ENCODE measurements around the gene OVCA2. TPM values are rescaled to one million over a fixed set of nuclear protein-coding genes. Genes with fewer than 3 reads are reported as not detected.

OVCA2 gene
- total and polyA plus RNA-seq, 2 donors (not counting 3 experiments of a cell fraction or from before 2014, with no cell fraction given), result 41.3 to 84.2 TPM

DNA sequence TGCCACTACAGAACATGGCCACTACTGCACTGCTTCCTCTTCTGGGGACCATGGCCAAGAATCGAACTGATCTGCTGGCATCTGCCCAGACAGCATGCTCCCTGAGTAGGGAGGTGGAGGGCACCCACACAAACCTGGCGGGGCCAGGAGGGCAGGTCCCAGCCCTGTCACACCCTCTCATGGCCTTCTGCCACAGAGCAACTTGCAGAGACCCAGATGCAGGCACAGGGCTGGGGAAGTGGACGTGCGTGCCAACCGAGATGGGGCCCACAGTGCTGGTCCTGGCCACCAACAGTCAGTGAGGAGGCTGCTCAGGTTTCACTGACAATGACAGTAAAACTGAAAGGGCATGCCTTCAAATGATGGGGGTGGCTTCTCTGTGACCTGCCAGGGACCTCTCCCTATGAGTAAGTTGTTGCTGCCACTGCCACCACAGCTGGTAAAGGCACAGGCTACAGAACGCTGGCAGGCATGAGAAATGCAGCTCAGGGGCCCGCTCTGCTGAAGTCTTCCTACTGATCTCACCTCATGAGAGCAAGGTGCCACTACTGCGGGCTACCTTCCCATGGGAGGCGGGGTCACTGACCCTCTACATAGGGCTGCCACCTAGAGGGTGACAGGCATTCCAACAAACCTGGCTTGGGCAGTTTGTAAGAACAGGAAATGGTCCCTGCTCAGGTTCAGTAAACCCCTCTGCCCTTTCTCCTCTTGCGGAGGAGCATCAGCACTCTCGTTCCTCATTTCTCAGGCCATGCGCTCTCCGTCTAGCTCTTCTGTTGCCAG, 28.6 kb downstream of the OVCA2 start:
- Histone ChIP-seq H4K20me1 (replicated peaks; ENCODE audit: control insufficient read depth, extremely low read depth, insufficient read depth, low read length) (no peaks in the 10 kb centered on the region), H3K27me3 (ENCODE audit: control insufficient read depth in 2 of 2, insufficient read depth in 2 of 2, low read length in 2 of 2) (no peaks in the 10 kb centered on the region), H3K79me2 (ENCODE audit: control insufficient read depth, insufficient read depth, low read length) (peaks cover 3% of the 10 kb centered on the region), H3K9ac (replicated peaks; ENCODE audit: extremely low read depth, insufficient read depth, low read length) (peak overlapping the region; percentile 66), H3K36me3 (ENCODE audit: control insufficient read depth in 2 of 2, extremely low read depth in 1 of 2, insufficient read depth in 2 of 2, low read length in 2 of 2) (peaks cover 0 to 3% of the 10 kb centered on the region in 2 experiments), H3K4me1 (ENCODE audit: control insufficient read depth, extremely low read depth, insufficient read depth, low read length) (peaks cover 62% of the 10 kb centered on the region), H3K9me3 (replicated peaks; ENCODE audit: control insufficient read depth, insufficient read depth, low read length) (no peaks in the 10 kb centered on the region), H3K27ac (ENCODE audit: insufficient read depth, low read depth, low read length) (peak overlapping the region; percentile 93), H2AFZ (ENCODE audit: low read depth, low read length) (no peak overlapping the region), H3K4me2 (ENCODE audit: insufficient read depth, low read length) (no peak overlapping the region), H3K4me3 (replicated peaks in 1 of 3; ENCODE audit: insufficient read depth in 1 of 3, low read depth in 1 of 3, low read length in 3 of 3) (no peak overlapping the region), H3K9me1 (replicated peaks; ENCODE audit: control insufficient read depth, extremely low read depth, insufficient read depth, low read length) (no peaks in the 10 kb centered on the region)
- no peak for TF ChIP-seq CTCF (IDR thresholded peaks at IDR 0.05; ENCODE audit: extremely low read depth in 1 of 2, insufficient read depth in 1 of 2, low read depth in 1 of 2, low read length in 2 of 2)
- FAIRE-seq (peak; percentile 66), DNase-seq (ENCODE audit: low read depth, low spot score) (no peak)
- POLR2A ChIA-PET, result no interaction called here
- dilution Hi-C loops (cut with MboI; ENCODE audit: extremely low pct_ligation_motif_present, low sequenced_read_pairs), result no loop called here
- CTCF ChIA-PET, result interaction anchor here (1.7 to 3.2 kb wide), 5 partner anchors 12 to 174 kb away, joined by 6 to 30 read pairs (median 16); partner anchors contain the start of gene HIC1
- no TSS peak for BruUV-seq (replicated peaks)
- intact Hi-C loops (cut with micrococcal nuclease), result loop anchor here (1.0 kb wide), 1 partner anchor 15 kb away; no protein-coding TSS in a partner anchor

DNA sequence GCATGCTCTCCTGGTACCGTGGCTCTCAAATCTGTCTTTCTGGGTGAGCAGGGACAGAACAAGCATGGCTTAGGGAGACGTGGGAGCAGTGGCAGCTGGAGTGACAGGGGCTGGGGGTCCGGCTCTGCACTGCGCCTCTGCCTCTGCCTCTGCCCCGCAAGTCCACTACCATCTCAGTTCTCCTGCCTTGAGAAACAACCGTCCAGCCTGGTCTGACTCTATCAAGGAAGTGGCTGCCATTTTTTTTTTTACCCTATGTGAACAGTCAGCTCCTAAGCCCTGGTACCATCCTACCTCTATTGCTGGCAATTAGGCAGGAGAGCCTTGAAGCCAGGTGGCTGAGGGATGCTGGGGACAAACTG, 29.2 kb downstream of the OVCA2 start:
- no peak for TF ChIP-seq MYC (IDR thresholded peaks at IDR 0.05; ENCODE audit: low read depth, low read length)
- TF ChIP-seq JUN (IDR thresholded peaks at IDR 0.05; ENCODE audit: borderline replicate concordance, insufficient read depth, insufficient read length, low read depth), result no peak
- POLR2A ChIA-PET, result no interaction called here
- Histone ChIP-seq H2AFZ (ENCODE audit: low read depth, low read length) (no peak overlapping the region), H3K36me3 (ENCODE audit: control insufficient read depth in 2 of 2, extremely low read depth in 1 of 2, insufficient read depth in 2 of 2, low read length in 2 of 2) (peaks cover 0 to 3% of the 10 kb centered on the region in 2 experiments), H3K27ac (ENCODE audit: insufficient read depth, low read depth, low read length) (peak overlapping the region; percentile 93), H3K79me2 (ENCODE audit: control insufficient read depth, insufficient read depth, low read length) (peaks cover 3% of the 10 kb centered on the region), H3K9me3 (replicated peaks; ENCODE audit: control insufficient read depth, insufficient read depth, low read length) (no peaks in the 10 kb centered on the region), H3K4me2 (ENCODE audit: insufficient read depth, low read length) (peak overlapping the region; percentile 1), H3K9ac (replicated peaks; ENCODE audit: extremely low read depth, insufficient read depth, low read length) (peak overlapping the region; percentile 66), H3K27me3 (ENCODE audit: control insufficient read depth in 2 of 2, insufficient read depth in 2 of 2, low read length in 2 of 2) (no peaks in the 10 kb centered on the region), H3K4me3 (replicated peaks in 1 of 3; ENCODE audit: insufficient read depth in 1 of 3, low read depth in 1 of 3, low read length in 3 of 3) (no peak overlapping the region), H4K20me1 (replicated peaks; ENCODE audit: control insufficient read depth, extremely low read depth, insufficient read depth, low read length) (no peaks in the 10 kb centered on the region), H3K9me1 (replicated peaks; ENCODE audit: control insufficient read depth, extremely low read depth, insufficient read depth, low read length) (no peaks in the 10 kb centered on the region), H3K4me1 (ENCODE audit: control insufficient read depth, extremely low read depth, insufficient read depth, low read length) (peaks cover 63% of the 10 kb centered on the region)
- CTCF ChIA-PET, result interaction anchor here (1.7 to 3.2 kb wide), 5 partner anchors 11 to 174 kb away, joined by 6 to 30 read pairs (median 16); partner anchors contain the start of gene HIC1
- FAIRE-seq (no peak), DNase-seq (ENCODE audit: low read depth, low spot score) (no peak)
- no TSS peak for BruUV-seq (replicated peaks)
- intact Hi-C loops (cut with micrococcal nuclease), result loop anchor here (1.0 kb wide), 1 partner anchor 14 kb away; no protein-coding TSS in a partner anchor
- dilution Hi-C loops (cut with MboI; ENCODE audit: extremely low pct_ligation_motif_present, low sequenced_read_pairs), result no loop called here

Data from endothelial cell of umbilical vein (primary cell).